ENCODE results near the gene CTXN2.

The CTXN2 gene

GRCh38 chr15:48186271-48186670, 5.2 kb upstream of the CTXN2 start:
- no peak for TF ChIP-seq CTCF (IDR thresholded peaks at IDR 0.05; ENCODE audit: insufficient read depth, low read length, poor library complexity, severe bottlenecking)
- Histone ChIP-seq H3K36me3 (ENCODE audit: control insufficient read depth, insufficient read depth, low read length) (no peaks in the 10 kb centered on the region), H3K4me3 (replicated peaks; ENCODE audit: low read depth, low read length) (no peak overlapping the region), H3K27me3 (replicated peaks; ENCODE audit: control insufficient read depth, insufficient read depth, low read length) (no peaks in the 10 kb centered on the region)
- DNase-seq (ENCODE audit: extremely low read depth, insufficient read length), result no peak

- Histone ChIP-seq H3K36me3 (ENCODE audit: control insufficient read depth, insufficient read depth, low read length) (no peaks in the 10 kb centered on the region), H3K4me3 (replicated peaks; ENCODE audit: low read depth, low read length) (no peak overlapping the region), H3K27me3 (replicated peaks; ENCODE audit: control insufficient read depth, insufficient read depth, low read length) (no peaks in the 10 kb centered on the region)
- no peak for DNase-seq (ENCODE audit: extremely low read depth, insufficient read length)
- TF ChIP-seq CTCF (IDR thresholded peaks at IDR 0.05; ENCODE audit: insufficient read depth, low read length, poor library complexity, severe bottlenecking), result no peak
These were observed 412 bp upstream of the CTXN2 start for GRCh38 chr15:48190932-48191573.

GRCh38 chr15:48202068-48202467, 10.6 kb downstream of the CTXN2 start:
- H3K36me3 ChIP-seq (ENCODE audit: control insufficient read depth, insufficient read depth, low read length), result no peaks in the 10 kb centered on the region
- no peak overlapping the region for H3K4me3 ChIP-seq (replicated peaks; ENCODE audit: low read depth, low read length)
- DNase-seq (ENCODE audit: extremely low read depth, insufficient read length), result no peak
- no peaks in the 10 kb centered on the region for H3K27me3 ChIP-seq (replicated peaks; ENCODE audit: control insufficient read depth, insufficient read depth, low read length)
- no peak for TF ChIP-seq CTCF (IDR thresholded peaks at IDR 0.05; ENCODE audit: insufficient read depth, low read length, poor library complexity, severe bottlenecking)

- H3K4me3 ChIP-seq (replicated peaks; ENCODE audit: low read depth, low read length), result no peak within 1 kb of the TSS
- H3K36me3 ChIP-seq (ENCODE audit: control insufficient read depth, insufficient read depth, low read length), result no peaks in the 10 kb centered on the region
- no peaks in the 10 kb centered on the region for H3K27me3 ChIP-seq (replicated peaks; ENCODE audit: control insufficient read depth, insufficient read depth, low read length)
- no peak for DNase-seq (ENCODE audit: extremely low read depth, insufficient read length)
- no peak for TF ChIP-seq CTCF (IDR thresholded peaks at IDR 0.05; ENCODE audit: insufficient read depth, low read length, poor library complexity, severe bottlenecking)
These were observed 14.5 kb downstream of the CTXN2 start, which contains the start of gene SLC12A1 for GRCh38 chr15:48205981-48206380. TSS of gene SLC12A1 (plus strand) at chr15:48206302. CDS start at chr15:48207720, 1,418 bp downstream.

GRCh38 chr15:48221261-48221660, 29.8 kb downstream of the CTXN2 start:
- Histone ChIP-seq H3K36me3 (ENCODE audit: control insufficient read depth, insufficient read depth, low read length) (no peaks in the 10 kb centered on the region), H3K4me3 (replicated peaks; ENCODE audit: low read depth, low read length) (no peak overlapping the region), H3K27me3 (replicated peaks; ENCODE audit: control insufficient read depth, insufficient read depth, low read length) (no peaks in the 10 kb centered on the region)
- TF ChIP-seq CTCF (IDR thresholded peaks at IDR 0.05; ENCODE audit: insufficient read depth, low read length, poor library complexity, severe bottlenecking), result no peak
- no peak for DNase-seq (ENCODE audit: extremely low read depth, insufficient read length)

GRCh38 chr15:48221885-48222284, 30.4 kb downstream of the CTXN2 start:
- no peak for DNase-seq (ENCODE audit: extremely low read depth, insufficient read length)
- no peak for TF ChIP-seq CTCF (IDR thresholded peaks at IDR 0.05; ENCODE audit: insufficient read depth, low read length, poor library complexity, severe bottlenecking)
- no peak overlapping the region for H3K4me3 ChIP-seq (replicated peaks; ENCODE audit: low read depth, low read length)
- H3K27me3 ChIP-seq (replicated peaks; ENCODE audit: control insufficient read depth, insufficient read depth, low read length), result no peaks in the 10 kb centered on the region
- no peaks in the 10 kb centered on the region for H3K36me3 ChIP-seq (ENCODE audit: control insufficient read depth, insufficient read depth, low read length)
